Umbilical cord (tissue), 2 donors: ENCODE results near the gene IL18BP. TPM values are rescaled to one million over a fixed set of nuclear protein-coding genes. Genes with fewer than 3 reads are reported as not detected.

Experiments
- DNase-seq: peaks from one replicate; pipeline ENCODE4 v3.0.0-alpha.2; 2015; ENCODE audit warnings: low spot score
- total RNA-seq: library from RNA; depleted of rRNA; stranded (reverse); fragments of >200 nt; gene quantifications from one replicate; pipeline ENCODE4 v1.2.3, GENCODE V29; 2014; ENCODE audit warnings: low replicate concordance; ENCODE audit not compliant: insufficient read depth

The IL18BP gene
- total RNA-seq, 1 donor from 2014 or later, result 6.0 TPM

DNA sequence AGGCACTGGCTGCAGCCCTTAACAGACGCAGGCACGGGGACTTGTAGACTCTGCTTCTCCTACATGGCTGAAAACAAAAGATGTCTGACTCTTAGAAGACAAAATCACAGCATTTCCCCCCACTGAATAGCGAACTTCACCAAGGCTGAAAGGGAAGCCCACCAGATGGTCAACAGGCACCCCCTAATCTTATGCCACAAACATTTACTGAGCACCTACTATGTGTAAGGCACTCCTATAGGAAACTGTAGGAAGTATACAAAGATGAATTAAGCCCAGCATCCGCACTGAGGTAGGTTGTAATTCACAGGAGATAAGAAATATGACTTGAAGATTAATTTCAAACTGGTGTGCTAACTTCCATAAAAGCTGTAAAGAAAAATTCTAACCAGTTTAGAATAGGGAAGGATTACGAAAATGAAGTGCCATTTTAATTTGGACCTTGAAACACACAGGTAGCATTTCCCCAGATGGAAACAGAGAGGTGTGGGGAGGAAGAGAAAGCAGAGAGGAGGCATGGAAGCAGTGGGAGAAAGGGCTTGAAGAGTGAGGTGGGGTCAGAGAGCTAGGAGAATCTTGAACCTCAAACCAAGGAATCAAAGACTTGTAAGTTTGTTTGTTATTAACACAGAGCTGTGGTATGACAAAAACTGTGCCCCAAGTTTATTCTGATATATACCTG lies 43.5 kb downstream of the IL18BP start:
- DNase-seq, result no peak

DNA sequence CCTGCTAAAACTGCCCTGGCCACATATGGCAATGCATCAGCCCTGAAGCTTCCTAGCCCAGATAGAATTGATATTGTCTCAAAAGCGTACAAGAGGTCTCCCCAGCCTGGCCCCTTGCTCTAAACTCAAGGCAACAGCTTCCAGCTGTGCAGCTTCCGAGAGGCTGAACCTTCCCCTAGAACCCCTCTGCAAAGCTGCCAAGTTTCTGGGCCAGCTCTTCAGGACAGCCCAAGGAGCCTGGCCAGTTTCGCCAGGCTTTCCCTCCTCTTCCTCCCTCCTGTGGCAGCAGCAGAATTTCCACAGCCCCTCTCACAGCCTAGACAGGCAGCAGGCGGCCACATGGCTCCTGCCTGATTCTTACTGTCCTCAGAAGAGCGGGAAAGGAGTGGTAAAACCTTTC lies 47.1 kb downstream of the IL18BP start:
- peak; percentile 80 for DNase-seq

DNA sequence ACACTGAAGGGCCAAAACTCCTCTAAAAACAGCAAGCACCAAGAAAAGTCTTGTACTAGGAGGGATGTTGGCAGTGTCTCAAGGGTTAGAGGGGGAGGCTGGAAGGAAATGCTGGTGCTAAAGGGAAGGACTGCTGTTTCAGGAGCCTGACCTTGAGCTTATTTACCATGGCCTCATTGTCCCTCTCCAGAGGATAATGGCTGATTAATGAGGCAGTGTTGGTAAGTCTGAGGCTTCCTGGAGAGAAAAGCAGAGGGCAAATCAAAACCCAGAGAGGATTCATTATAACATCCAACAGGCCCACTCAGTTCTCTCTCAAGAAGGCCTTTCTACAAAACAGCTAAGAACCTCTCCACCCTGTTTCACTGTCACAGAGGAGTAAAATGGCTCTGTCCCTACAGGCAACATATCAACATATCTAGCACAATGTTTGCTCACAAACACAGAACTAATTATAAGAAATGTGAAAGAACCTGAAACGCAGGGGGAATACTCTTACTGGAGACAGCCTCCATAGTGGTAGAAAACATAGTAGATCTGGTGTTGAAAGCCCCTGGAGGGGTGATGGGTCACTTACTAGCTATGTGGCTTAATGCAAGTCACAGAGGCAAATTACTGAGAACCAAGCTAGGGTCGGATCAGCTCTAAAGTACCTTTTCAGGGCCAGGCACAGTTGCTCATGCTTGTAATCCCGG lies 50.2 kb downstream of the IL18BP start:
- DNase-seq, result no peak

Other genes starting within 250 kb of the IL18BP start
- not detected for gene DEFB108B, start 165.7 kb upstream of the IL18BP start, total RNA-seq
- not detected for gene DEFB131B, start 120.5 kb upstream of the IL18BP start, total RNA-seq
- 35.6 TPM for gene XNDC1N, start 70.3 kb upstream of the IL18BP start, total RNA-seq
- 30.1 TPM for gene RNF121, start 69.9 kb upstream of the IL18BP start, total RNA-seq
- 145 TPM for gene NUMA1, start 81.6 kb downstream of the IL18BP start, total RNA-seq
- gene LRRC51, start 81.9 kb downstream of the IL18BP start, total RNA-seq, result 1.4 TPM
- 57.1 TPM for gene LAMTOR1, start 104.4 kb downstream of the IL18BP start, total RNA-seq
- not detected for gene TOMT, start 107.0 kb downstream of the IL18BP start, total RNA-seq
- gene ANAPC15, start 113.8 kb downstream of the IL18BP start, total RNA-seq, result 2.2 TPM
- not detected for gene FOLR3, start 136.8 kb downstream of the IL18BP start, total RNA-seq
- gene FOLR1, start 193.2 kb downstream of the IL18BP start, total RNA-seq, result 5.1 TPM
- gene FOLR2, start 217.9 kb downstream of the IL18BP start, total RNA-seq, result 29.9 TPM
- 34.4 TPM for gene INPPL1, start 225.9 kb downstream of the IL18BP start, total RNA-seq
- 1.2 TPM for gene PHOX2A, start 245.3 kb downstream of the IL18BP start, total RNA-seq